ENCODE measurements around the gene AGBL5.

The AGBL5 gene

GRCh38 chr2:27050281-27050995, 1.0 kb upstream of the AGBL5 start (continued):
- TF ChIP-seq ZSCAN18 (tag by site-specific recombination; IDR thresholded peaks at IDR 0.05) (peak; percentile 81; the same call in 1 of the 2 replicates), PRDM1 (tag by site-specific recombination; IDR thresholded peaks at IDR 0.05) (peak; percentile 12; the same call in 1 of the 2 replicates), ZNF394 (tag by site-specific recombination; IDR thresholded peaks at IDR 0.05; ENCODE audit: borderline replicate concordance) (peak; percentile 42; the same call in 1 of the 2 replicates), ZNF747 (tag by site-specific recombination; IDR thresholded peaks at IDR 0.05) (no peak), ZNF529 (tag by site-specific recombination; IDR thresholded peaks at IDR 0.05; ENCODE audit: insufficient replicate concordance) (peak; percentile 6), ZBTB7A (tag by site-specific recombination; IDR thresholded peaks at IDR 0.05; ENCODE audit: low read depth) (peak; percentile 93), ZNF660 (tag by site-specific recombination; IDR thresholded peaks at IDR 0.05) (peak; percentile 12; the same call in 1 of the 2 replicates), ZFHX2 (tag by site-specific recombination; conservative IDR thresholded peaks at IDR 0.05) (peak; percentile 30), ZSCAN4 (tag by site-specific recombination; IDR thresholded peaks at IDR 0.05) (peak; percentile 46; the same call in 1 of the 2 replicates)

GRCh38 chr2:27051902-27052645, 606 bp downstream of the AGBL5 start:
- Histone ChIP-seq H3K36me3 (ENCODE audit: control insufficient read depth in 2 of 2, insufficient read depth in 1 of 2, low read length in 2 of 2) (peaks cover 10 to 44% of the 10 kb centered on the region in 2 experiments), H3K9me3 (ENCODE audit: control insufficient read depth, insufficient read depth, low read depth, low read length) (no peaks in the 10 kb centered on the region), H3K4me3 (ENCODE audit: low read depth, low read length) (peak overlapping the region; percentile 82), H3K27ac (ENCODE audit: extremely low read depth, low read depth, low read length) (peak overlapping the region; percentile 73; the same call in 1 of the 2 replicates), H3K4me1 (ENCODE audit: control insufficient read depth, insufficient read depth, low read length) (peaks cover 4% of the 10 kb centered on the region)
- POLR2A ChIA-PET: interaction anchor here (0.6 to 3.7 kb wide), 16 partner anchors 8 to 312 kb away, joined by 3 to 61 read pairs (median 7); partner anchors contain the start of genes KHK, OST4 and TMEM214
- CTCF ChIA-PET: interaction anchor here (0.7 to 2.0 kb wide), 4 partner anchors 21 to 251 kb away, joined by 3 to 7 read pairs (median 3); no protein-coding TSS in a partner anchor
- TF ChIP-seq ZNF341 (tag by site-specific recombination; IDR thresholded peaks at IDR 0.05; ENCODE audit: low read depth) (no peak), ZNF600 (tag by site-specific recombination; IDR thresholded peaks at IDR 0.05) (peak; percentile 85), ZBTB17 (tag by site-specific recombination; IDR thresholded peaks at IDR 0.05) (peak; percentile 97)

- Histone ChIP-seq H3K4me1 (ENCODE audit: control insufficient read depth, insufficient read depth, low read length) (peaks cover 4% of the 10 kb centered on the region), H3K36me3 (ENCODE audit: control insufficient read depth in 2 of 2, insufficient read depth in 1 of 2, low read length in 2 of 2) (peaks cover 17 to 56% of the 10 kb centered on the region in 2 experiments), H3K27ac (ENCODE audit: extremely low read depth, low read depth, low read length) (no peak overlapping the region), H3K4me3 (ENCODE audit: low read depth, low read length) (no peak overlapping the region), H3K9me3 (ENCODE audit: control insufficient read depth, insufficient read depth, low read depth, low read length) (no peaks in the 10 kb centered on the region)
- CTCF ChIA-PET: interaction anchor here (0.9 to 2.0 kb wide), 2 partner anchors 20 to 28 kb away, joined by 3 to 7 read pairs; no protein-coding TSS in a partner anchor
- TF ChIP-seq ZNF704 (tag by site-specific recombination; IDR thresholded peaks at IDR 0.05): no peak
- TF ChIP-seq ZNF558 (tag by site-specific recombination; IDR thresholded peaks at IDR 0.05): no peak
- no peak for TF ChIP-seq SCRT1 (tag by site-specific recombination; IDR thresholded peaks at IDR 0.05; ENCODE audit: borderline replicate concordance)
- no peak for TF ChIP-seq ZBTB21 (tag by site-specific recombination; IDR thresholded peaks at IDR 0.05)
- TF ChIP-seq ZNF146 (tag by site-specific recombination; IDR thresholded peaks at IDR 0.05): no peak
- no peak for TF ChIP-seq ZNF202 (tag by site-specific recombination; IDR thresholded peaks at IDR 0.05; ENCODE audit: borderline replicate concordance)
- TF ChIP-seq IKZF3 (tag by site-specific recombination; IDR thresholded peaks at IDR 0.05): no peak
- TF ChIP-seq GLIS2 (tag by site-specific recombination; IDR thresholded peaks at IDR 0.05): no peak
- TF ChIP-seq ZNF155 (tag by site-specific recombination; IDR thresholded peaks at IDR 0.05): no peak
- POLR2A ChIA-PET: no interaction called here
Measured at GRCh38 chr2:27053321-27053720, 1.9 kb downstream of the AGBL5 start.

Data from HEK293 (cell line).